ENCODE measurements around the gene COPS6.

COPS6 gene

DNA sequence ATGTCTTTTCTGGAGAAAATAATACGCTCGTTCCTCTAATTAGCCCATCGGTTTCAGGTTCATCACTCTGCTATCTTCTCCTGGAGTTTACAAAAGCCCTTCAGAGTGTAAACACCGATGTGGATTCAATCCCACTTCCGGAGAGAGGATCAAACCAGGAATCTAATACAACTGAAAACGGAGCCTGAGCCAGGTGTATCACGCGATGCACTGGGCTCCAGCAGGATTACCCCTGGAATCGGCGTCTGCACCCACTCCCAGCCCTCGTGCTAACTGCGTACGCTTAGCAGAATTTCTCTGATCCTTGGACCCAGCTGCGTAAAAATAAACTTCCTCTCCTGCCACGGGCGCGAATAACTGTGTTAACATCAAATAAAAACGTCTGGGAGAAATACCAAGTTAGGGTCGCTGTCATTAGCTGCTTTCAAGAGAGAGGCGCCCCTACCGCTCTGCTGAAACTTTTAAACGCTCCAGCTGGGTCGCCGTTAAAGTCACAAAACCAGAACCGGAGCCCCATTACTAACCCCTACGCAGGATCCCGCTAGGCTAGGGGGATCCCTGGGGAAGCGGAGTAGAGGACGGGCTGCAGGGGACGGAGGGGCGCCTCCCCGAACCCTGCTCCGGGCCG is 7.7 kb upstream of the COPS6 start:
- no peak for DNase-seq

DNA sequence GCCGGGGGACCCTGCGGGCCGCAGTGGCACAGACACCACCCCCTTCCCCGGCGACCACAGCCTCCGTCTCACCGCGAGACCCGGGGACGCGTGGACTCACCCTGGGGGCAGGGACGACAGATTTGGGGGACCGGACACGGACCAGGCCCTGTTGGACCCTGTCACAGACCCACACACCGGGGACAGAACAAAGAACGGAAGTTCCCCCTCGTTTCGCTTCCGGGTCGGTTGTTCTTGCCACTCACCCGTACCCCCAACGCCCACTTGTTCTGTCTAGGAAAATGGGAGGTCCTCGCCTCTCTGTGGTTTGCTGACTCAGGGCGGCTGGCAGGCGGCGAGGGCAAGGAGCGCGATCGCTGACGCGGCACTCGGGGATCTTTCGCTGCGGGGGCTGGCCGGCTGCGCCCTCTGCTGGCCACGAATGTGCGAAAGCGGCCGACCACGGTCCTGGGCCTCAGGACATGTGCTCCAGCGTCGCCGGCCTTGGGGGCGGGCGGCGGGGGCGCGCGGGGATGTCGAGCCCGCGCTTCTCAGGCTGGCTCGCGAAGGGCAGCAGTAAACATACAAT is 7.2 kb upstream of the COPS6 start, which contains the start of gene ZNF3:
Gene ZNF3 (minus strand): TSS at position 189 of the 568 bp plus-strand sequence. CDS start 4,366 bp downstream, outside the sequence.
- DNase-seq = peak; percentile 94

DNA sequence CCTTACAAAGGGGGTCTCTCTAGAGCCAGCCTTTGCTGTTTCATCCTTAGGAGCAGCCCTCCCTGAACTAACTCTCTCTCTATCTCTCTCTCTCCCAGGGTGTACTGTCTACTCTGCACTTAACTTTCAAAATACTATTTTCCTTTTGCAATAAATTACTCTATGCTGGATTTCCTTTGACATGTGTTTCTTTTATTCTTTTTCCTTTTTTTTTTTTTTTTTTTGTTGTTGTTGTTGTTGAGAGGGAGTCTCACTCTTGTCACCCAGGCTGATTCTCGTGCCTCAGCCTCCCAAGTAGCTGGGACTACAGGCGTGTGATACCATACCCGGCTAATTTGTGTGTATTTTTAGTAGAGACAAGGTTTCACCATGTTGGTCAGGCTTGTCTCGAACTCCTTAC is 5.8 kb upstream of the COPS6 start:
- no peak for DNase-seq

DNA sequence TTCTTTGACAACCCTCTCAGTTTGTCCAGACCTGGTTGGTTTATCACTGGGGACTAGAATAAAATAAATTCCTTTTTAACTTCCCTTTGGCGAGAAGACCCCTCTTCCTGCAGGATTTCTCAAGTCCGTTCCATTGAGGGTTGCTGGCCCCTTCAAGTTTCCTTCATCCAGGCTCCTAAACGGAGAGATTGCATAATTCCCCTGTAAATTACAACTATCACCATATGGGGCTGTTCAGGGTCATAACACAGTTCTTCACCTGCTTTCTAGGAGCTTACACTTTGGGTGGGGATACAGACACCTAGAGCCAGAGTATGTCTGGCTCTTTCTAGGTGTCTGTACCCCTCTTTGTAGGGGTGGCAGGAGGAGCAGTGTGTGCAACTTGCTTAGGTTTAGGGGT is 3.3 kb upstream of the COPS6 start:
- no peak for DNase-seq

DNA sequence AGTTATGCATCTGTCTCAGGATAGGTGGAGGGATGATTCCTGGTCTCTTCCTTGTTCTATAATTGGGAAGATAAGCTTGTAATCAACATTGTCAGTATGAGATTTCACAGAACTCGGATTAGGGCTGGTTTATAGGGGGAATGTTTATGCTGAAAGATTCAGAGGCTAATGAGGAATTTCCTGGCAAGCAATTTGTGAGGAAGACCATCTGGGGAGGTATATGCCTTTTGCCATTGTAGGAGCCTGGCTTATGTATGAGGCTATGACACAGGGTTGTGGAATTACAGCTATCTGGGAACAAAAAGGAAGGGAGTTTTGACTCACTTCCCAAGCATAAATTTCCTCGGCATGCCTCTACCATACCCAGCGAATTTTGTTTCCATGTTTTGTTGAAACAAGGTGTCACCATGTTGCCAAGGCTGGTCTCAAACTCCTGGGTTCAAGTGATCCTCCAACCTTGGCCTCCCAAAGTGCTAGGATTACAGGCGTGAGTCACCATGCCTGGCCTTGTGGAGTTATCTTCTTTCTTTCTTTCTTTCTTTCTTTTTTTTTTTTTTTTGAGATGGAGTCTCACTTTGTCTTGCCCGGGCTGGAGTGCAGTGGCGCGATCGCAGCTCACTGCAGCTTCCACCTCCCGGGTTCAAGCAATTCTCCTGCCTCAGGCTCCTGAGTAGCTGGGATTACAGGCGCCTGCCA is 1.6 kb upstream of the COPS6 start:
- DNase-seq = no peak

DNA sequence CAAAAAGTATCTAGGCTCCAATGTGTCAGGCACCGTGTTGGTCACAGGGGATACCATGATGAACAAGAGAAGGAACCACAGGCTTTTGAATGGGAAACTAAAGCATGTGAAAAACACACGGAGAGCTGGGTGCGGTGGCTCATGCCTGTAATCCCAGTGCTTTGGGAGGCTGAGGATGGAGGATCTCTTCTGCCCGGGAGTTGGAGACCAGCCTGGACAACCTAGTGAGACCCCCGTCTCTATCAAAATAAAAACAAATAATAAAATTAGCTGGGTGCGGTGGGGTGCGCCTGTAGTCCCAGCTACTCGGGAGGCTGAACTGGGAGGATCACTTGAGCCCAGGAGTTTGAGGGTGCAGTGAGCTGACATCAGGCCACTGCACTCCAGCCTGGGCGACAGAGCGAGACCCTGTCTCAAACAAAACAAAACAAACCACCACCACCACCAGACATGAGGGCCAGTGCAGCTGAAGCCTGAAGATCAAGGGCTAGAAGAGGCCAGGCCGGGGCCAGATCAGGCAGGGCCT is 611 bp upstream of the COPS6 start:
- DNase-seq = no peak

DNA sequence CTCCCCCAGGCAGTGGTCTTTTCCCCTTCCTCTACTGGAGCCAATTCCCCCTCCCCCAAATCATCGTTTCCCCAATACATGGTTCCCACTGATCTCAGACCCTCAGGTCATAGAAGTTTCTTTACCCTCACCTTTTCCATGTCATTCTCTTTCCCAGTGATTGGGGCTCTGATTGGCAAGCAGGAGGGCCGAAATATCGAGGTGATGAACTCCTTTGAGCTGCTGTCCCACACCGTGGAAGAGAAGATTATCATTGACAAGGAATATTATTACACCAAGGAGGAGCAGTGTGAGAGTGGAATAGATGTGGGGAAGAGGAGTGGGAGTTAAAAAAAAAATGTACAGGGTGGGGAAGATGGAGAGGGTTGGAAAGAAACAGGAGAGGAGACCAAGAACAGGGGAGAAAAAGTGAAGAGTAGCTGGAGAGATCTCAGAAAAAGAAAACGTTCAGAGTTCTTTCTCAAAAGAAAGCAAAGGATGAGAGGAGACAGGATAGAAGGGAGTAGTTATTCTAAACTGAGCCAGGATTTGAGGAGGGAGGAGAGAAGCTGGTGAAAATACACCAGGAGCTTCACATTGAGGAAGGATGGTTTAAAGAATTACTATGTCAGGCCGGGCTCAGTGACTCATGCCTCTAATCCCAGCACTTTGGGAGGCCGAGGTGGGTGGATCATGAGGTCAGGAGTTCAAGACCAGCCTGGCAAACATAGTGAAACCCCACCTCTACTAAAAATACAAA is 858 bp downstream of the COPS6 start:
- DNase-seq = no peak

DNA sequence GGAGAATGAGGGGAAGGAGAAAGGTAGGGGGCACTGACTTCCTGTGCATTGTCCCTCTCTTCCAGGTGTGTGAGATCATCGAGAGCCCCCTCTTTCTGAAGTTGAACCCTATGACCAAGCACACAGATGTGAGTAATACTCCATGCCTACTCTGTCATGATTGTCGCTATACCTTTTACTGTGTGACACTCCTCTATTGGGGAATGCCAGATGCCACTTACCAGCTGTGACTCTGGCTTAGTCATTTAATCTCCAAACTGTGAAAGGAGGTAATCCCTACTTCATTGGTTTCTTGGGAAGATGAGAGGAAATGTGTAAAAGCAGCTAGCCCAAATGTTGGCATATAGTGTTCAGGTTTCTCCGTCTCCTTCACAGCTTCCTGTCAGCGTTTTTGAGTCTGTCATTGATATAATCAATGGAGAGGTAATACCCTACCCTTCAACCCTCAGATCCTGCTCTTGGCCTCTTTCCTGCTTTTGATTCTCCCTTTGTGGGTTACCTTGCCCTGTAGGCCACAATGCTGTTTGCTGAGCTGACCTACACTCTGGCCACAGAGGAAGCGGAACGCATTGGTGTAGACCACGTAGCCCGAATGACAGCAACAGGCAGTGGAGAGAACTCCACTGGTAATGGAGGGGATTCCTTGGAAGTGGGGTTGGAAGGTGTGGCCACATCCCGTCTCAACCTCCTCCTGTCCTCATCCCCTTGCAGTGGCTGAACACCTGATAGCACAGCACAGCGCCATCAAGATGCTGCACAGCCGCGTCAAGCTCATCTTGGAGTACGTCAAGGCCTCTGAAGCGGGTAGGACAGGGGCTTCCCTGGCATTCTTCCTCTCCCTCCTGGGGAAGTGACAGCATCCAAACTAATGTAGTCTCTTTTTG is 2.0 kb downstream of the COPS6 start:
- no peak for DNase-seq

DNA sequence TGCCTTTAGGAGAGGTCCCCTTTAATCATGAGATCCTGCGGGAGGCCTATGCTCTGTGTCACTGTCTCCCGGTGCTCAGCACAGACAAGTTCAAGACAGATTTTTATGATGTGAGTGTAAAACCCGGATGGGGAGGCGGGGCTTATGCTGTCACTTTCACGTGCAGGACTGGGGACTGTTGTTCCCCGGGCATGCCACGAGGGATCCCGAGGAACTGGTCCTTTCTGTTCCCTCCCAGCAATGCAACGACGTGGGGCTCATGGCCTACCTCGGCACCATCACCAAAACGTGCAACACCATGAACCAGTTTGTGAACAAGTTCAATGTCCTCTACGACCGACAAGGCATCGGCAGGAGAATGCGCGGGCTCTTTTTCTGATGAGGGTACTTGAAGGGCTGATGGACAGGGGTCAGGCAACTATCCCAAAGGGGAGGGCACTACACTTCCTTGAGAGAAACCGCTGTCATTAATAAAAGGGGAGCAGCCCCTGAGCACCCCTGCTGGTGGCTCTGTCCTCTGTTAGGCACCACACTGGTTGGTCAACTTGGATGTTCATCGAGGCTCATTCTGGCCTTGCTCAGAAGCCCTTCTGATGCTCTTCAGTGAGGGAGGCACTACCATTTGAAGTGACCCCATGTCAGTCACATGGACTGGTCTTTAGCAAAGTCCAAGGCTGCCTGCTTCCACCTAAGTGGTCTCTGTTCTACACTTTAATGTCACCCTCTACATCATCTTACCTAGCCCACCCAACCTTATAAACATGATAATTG is 2.8 kb downstream of the COPS6 start:
- no peak for DNase-seq

DNA sequence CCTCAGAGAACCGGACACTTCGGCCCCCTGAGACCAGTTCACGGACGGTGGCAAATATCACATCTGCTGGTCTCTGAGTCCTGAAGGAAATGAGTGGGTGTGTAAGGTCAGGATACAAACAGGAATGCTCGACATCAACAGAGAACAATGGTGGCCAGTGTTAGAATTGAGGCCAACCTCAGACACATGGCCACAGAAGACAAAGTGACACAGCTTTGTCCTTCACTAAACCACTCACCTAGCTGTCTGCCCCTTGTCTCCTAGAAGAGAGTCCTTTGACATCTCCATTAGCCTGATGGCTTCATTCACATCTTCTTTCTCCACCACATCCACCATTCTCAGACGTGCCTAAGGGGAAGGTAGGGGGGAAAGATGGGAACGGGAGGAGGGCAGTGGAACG is 4.3 kb downstream of the COPS6 start:
- no peak for DNase-seq

DNA sequence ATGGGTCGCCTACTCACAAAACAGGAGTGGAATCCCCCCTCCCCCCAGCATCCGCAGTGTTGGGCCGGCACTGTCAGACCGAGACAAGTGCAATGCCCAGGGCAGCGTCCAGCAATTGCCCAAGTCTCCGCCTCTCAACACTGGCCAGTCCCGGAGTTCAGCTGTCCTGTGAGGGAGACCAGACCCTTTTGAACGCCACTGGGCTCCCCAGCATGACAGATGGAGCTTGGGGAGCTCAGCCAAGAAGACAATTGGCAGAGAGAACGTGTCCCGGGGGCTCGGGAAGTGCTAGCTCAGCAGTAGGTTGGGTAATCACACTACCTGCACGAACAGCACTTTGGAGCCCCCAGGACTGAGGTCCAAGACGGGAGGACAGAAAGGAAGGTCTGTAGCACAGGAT is 4.7 kb downstream of the COPS6 start:
- DNase-seq = no peak

DNA sequence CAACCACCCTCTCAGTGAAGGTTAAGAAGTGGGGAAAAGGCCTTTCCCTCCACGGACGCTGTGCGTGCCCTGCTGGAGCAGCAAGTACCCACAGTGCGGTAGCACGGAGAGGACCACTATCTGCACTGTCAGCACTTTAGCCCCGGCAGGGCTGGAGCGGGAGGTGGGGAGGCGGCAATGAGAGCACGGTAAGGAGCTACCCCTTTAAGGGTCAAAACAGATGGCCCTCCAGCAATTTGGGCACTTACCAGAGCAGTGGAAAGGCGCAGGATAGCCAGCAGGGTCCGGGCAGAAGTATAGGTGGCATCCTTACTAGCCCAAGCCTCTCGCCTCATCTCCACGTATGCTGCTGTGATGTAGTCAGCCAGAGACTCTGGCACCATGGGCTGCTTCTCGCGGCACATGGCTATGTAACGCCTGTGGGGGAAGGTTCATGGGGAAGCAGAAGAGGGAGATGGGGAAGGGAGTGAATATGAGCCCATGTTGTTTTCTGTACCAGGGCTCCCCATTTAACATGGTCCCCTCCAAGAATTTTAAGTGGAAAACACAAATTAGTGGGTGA is 5.2 kb downstream of the COPS6 start:
- DNase-seq = no peak

DNA sequence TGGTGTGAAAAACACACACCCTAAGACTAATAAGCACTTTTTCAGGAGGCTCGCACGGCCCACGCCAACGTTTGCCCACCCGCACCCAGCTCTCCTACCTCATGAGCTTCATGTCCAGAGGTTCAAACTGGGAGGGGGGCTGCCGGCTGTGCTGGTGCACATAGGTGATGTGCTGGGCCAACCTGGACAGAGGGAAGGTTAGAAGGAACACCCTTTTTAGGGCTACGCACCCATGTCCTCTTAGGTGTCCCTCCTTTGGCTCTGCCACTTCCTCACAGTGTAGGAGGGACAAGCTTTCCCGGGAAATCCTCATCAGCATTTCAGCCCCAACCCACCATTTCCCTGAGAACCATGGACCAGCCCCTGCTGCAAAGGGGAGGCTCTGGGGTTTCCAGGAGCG is 6.5 kb downstream of the COPS6 start:
- DNase-seq = no peak

DNA sequence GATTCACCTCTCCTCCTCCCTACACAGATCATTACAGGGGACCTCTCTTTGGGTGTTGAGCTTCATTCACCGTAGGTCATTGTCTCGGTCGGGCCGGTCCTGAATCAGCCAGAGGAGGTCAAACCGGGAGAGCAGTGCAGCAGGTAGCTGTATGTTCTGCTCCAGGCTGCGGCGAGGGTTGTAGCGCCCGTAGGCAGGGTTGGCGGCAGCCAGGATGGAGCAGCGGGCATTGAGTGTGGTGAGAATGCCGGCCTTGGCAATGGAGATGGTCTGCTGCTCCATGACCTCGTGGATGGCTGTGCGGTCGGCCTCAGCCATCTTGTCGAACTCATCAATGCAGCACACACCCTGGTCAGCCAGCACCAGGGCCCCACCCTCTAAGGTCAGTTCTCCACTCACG is 6.9 kb downstream of the COPS6 start:
- no peak for DNase-seq

DNA sequence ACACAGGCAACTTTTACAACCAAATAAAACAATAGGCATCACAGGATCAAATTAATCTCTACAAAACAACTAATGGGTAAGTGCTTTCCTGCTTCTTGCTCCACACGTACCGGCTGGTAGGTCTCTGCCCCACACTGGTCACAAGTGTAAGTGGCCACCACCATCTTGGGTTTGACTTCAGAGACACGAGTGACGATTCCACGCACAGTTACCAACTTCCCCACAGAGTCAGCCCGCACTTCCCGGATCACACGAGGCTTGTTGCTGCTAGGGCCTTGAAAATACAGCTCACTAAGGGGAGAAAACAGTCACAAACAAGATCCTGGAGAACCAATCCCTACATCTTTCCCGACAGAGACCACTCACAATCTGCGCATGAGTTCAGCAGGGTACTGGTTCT is 10.1 kb downstream of the COPS6 start:
- no peak for DNase-seq

DNA sequence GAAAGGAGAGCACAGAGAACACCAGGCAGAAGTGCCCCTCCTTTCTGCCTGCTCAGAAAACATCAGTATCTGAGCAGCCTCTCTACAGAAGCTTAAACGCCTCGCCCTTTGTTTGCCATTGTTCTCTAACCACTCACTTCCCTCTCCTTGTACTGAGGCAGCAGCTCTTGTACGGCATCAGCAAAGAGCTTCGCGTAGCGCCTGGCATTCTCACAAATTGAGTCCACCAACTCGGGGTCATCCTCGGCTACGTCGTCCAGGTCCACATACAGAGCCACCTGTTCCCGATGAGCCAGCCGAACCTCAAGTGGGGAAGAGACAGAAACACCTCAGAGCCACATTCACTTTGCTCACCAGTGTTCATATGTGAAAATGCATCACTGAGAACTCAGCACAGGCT is 10.7 kb downstream of the COPS6 start:
- DNase-seq = no peak

DNA sequence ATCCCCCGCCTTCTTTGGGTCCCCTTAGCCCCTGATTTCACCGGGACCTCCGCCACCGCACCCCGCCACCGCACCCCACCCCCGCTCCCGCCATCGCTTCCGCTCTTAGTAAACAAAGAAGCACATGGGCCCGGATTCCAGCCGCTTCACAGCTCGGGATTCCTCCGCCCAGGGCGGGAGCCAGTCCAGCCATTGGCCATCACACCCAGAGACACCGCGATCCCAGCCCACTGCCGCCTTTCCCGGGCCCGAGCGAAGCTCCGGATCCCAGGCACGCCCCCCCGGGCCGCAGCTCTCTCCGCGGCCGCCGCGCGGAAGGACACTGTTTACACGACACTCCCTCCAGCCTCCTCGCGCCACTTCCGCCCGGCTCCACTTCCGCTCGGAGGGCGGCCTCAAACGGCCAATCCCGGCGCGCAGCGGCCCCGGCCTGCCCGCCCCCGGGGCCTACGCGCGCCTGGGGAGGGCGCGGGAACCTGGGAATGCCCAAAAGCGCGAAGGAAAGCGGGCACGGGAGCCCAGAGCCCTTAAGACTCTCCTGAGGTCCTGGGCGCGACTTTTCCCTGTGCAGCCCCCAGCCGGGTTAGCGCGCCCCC is 11.7 kb downstream of the COPS6 start:
- DNase-seq = peak; percentile 91

DNA sequence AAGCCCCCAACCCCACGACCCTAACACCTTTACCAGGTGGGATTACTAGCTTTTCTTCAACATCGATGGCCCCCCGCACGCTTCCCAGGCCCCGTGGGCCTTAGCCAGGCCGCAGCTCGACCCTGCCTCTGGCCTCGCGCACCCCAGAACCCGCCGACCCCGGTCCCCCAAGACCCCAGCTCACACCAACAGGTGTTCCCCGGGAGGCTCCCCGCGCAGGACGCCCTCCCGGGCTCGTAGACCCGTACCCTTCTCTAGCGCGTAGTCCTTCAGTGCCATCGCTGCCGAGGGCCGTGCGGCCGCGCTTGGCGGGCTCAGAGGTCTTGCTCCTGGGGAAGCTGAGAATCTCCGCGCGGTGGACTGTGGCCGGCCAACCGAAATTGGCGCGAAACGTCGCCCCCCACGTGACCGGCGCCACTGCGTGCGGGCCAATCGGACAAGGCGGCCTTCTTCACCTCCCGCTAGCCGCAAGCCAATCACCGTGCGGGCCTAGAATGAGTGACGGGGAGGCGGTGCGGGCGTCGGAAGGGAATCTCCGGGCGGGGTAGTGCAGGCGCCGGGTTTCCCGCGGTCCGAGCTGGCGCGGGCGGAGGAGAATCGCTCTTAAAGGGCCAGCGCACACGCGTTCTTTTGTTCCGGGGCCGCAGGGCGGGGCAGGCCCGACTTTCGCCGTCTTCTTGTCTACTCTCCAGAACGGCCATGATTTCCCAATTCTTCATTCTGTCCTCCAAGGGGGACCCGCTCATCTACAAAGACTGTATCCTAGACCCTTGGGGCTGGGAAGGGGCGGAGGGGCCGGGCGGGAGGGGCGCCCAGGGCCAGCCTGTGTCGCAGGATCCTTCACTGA is 12.5 kb downstream of the COPS6 start, which contains the start of the genes AP4M1 and MCM7:
Gene AP4M1 (plus strand): TSS at position 628 of the 847 bp plus-strand sequence. CDS start 72 bp downstream, at position 700.
Gene MCM7 (minus strand): TSS at position 382 of the 847 bp plus-strand sequence. CDS start 103 bp downstream, at position 279.
- DNase-seq = peak; percentile 96

Measured in NCI-H2081 treated with DMSO at 0.1 percent for 48 hours (cell line).